Hematopoietic multipotent progenitor cell treated with erythropoietin and hydrocortisone succinate and interleukin-3 and kit ligand, for 15 days (in vitro differentiated cells): ENCODE measurements around the gene TRIM7.

Experiments
- DNase-seq: peaks from one replicate; pipeline ENCODE4 v3.0.0-alpha.2; 2015; ENCODE audit warnings: low spot score

TRIM7 gene

DNA sequence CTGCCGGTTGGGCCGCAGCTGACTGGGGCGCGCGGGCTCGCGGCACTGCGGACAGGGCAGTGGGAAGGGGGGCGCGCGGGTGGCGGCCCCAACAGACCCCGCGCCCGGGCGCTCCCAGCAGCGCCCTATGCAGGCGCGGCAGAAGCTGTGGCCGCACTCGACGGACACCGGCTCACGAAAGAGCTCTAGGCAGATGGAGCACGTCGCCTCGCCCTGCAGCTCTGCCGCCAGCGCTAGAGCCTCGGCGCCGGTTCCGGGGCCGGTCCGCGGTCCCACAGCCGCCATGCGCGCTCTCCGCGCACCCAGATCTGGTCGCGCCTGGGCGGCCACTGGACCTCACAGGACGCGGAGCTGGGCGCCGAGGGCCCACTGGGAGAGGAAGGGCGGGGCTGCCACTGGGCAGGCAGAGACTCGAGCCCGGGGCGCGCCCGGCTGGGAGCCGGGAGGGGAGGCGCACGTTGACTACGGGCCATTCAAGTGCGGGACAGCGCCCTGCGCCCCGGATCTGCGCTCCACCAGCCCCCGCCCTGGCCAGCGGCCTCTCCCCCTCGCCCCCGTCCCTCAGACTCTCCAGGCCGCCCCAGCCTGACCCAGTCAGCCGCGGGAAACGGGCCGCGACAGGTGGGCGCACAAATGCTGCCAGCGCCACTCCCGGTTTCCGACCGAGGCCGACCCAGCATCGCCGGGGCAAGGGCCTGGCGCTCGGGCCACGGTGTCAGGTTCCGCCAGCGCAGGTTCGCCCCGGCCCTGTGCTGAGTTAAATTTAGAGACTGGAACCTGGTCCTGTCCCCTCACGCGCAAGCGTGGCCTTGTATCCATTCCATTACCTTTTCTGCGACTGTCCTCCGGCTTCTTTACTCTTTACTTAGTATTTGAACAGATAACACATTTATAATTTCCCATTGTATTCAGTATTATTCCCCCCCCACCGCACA, at the start of gene TRIM7:
TSS of gene TRIM7 (minus strand) at position 371 of the 935 bp plus-strand sequence. CDS start at position 285, 86 bp downstream.
- peak; percentile 22 for DNase-seq

GRCh38 chr5:181248277-181248676, 43.3 kb upstream of the TRIM7 start:
- DNase-seq: no peak

DNA sequence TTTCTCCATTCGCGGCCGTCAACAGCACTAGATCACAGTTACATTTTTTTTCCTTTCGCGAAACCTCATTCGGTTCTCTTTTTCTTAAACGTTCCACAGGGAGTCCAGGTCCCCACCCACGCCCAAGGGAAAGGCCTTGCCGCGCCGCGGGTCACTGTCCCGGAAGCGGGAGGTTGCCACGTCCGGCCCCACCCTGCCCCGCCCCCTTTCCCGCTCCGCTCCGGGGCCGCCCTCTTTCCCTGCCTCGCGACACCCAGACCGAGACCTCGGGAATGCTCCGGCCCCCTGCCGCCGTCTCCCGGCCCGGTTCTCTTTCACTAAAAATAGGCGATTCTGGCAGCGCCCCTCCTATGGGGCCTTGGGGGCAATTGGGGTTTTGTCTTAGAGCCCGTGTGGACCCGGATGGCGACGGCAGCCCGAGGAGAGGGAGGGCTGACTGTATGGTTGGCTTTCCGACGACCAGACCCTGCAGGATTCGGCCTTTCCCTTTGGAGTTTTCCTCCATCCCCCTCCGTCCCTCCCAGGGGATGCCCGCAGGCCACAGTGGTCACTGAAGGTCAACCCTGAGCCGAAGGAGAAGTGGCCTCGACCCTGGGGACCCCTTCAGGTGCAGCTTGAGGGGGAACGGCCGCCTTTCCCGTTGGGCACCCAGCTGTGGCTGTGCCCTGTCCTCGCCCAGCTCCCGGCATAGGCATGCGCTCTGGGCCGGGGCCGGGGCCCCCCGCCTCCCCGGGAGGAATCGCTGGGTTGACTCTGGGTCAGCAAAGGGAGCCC, 41.5 kb upstream of the TRIM7 start:
- DNase-seq: peak; percentile 72

GRCh38 chr5:181245427-181246275, 40.7 kb upstream of the TRIM7 start:
- DNase-seq: no peak

- DNase-seq: peak; percentile 86
These were observed 38.8 kb upstream of the TRIM7 start, which contains the start of gene RACK1 for GRCh38 chr5:181243564-181244343. Gene RACK1 (minus strand): TSS chr5:181243906. CDS start chr5:181243800, 106 bp downstream.

DNA sequence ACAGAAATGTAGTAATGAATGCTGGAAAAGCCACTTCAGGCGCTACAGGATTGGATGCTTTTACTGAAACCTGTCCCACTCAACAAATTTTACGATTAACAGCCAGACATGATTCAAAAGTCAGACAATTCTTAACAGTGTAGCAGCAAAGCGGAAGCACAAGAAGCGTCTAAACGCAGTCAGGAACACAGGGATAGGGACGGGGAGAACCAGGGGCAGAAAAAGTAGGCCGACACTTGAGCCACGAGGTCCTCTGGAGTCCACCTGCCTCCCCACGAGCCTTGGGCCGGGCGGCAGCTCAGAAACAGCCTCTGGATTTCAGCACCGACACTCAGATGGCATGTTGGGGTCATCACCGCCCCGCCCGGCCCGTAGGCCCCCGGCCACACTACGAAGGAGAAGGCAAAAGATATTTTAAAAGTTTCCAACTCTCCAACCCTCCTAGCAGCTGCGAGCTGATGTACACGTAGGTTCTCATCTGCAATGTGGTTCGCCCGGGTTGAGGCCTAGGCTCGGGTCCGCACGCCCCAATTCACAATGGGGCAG, 38.1 kb upstream of the TRIM7 start:
- no peak for DNase-seq

GRCh38 chr5:181242031-181242451, 37.0 kb upstream of the TRIM7 start:
- no peak for DNase-seq

DNA sequence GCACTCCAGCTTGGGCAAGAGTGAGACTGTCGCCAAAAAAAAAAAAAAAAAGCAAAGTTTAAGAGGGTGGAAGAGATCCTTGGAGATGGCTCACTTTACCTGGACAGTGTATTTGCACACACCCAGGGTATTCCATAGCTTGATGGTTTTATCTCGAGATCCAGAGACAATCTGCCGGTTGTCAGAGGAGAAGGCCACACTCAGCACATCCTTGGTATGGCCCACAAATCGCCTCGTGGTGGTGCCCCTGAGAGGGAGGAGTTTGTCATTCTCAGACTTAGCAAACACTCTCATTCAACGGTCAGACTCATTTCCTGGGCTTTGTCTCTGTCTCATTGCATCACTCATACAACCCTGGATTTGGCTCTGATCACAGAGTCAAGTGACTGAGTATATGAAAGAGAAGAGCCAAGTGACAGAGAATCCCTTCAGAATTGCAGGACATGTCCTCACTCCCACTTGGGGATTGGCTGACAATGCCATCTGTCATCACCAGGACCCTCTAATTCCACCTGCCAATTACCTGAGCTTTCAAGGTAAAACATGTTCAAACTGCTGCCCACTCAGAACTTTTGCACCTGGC, 36.5 kb upstream of the TRIM7 start:
- DNase-seq: no peak

- no peak for DNase-seq
These were observed 34.2 kb upstream of the TRIM7 start for GRCh38 chr5:181239062-181239663.

- no peak for DNase-seq
These were observed 32.9 kb upstream of the TRIM7 start for GRCh38 chr5:181237729-181238385.

DNA sequence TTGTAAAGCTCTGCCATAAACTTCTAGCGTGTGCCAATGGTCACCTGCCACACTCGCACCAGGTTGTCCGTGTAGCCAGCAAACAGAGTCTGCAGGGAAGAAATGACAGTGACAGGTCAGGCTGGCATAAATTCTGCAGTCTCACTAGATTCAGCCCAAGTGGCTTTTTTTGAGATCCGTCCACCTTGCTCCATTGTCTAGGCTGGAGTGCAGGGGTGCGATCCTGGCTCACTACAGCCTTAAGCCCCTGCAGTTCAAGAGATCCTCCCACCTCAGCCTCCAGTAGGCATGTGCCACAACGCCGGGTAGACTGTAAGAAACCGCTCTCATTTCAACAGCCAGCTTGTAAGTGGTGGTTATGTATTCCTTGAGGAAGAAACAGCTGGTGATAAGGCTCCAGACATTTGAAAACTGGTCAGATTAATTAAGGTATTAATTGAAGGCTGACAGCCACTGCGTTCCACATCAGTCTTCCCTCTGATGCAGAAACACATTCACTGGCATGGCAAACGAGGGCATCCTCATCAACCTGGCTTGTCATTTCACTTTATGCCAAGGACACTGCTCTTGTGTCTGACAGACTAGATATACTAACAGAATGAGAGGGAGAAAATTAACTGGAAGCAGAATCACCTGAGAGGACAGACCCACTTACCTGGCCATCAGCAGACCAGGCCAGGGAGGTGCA, 32.1 kb upstream of the TRIM7 start:
- DNase-seq: no peak

DNA sequence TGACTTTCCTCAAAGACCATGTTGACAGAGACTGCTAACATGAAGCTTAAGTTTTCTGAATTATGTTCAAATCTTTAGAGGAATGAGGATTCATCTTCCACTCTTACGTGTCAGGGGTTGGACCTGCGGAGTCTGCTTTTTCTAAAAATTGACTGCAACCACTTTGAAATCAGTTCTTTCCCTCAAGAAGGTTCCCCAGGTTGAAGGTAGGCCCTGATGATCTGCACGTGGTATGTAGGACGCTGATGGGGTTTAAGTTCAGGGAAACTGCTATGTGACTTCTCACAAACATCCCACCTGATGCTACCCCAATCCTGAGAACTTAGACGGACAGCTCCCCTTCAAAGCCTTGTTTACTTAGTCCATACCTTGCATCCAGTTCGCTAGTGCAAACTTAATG, 31.5 kb upstream of the TRIM7 start:
- no peak for DNase-seq

DNA sequence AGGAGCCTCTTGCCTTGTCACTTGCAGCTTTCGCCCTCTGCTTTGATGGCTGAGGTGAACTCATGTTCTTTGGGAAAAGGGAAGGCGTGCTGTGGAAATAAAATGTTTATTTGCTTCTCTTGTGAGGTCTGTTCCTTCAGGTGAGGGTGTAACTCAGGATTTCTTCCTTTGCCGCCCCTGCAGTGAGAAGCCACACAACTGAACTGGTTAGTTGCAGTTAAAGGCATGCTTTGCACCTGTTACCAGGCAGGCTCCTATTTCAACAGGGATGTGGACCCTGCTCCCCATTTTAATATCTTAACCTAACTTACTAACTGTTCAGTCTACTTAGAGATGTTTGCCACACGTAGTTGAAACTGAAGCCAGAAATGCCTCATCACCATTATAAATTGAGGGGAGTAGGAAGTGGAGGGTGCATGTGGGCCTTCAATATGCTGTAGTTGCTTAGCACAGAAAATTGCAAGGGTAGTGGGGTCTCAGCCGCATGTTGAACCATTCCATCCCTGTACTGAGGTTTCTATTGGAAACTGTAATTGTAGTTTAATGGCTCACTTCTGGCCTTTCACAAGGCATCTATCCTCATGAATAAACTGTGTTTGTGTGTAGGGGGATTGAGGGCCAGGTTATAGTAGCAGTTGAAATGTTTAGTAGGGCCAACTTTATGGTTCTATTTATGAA, 30.8 kb upstream of the TRIM7 start:
- DNase-seq: no peak

DNA sequence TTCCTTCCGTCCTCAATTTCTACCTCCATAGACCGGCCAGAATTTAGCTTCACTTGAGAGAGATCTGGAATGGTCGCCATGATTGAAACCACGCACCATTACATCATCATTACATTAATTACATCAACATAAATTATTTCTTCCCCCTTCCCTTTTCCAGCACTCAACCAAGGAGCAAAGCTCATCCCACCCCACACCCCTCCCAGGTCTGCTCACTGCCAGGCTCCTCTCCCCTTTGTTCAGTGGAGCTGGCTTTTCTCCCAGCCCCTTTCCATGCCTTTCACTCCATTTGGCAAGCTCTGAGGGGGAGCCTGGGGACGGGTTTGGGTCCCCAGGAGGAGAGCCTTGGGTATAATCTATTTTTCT, 30.3 kb upstream of the TRIM7 start:
- DNase-seq: no peak

GRCh38 chr5:181234455-181235306, 29.7 kb upstream of the TRIM7 start:
- DNase-seq: no peak

GRCh38 chr5:181233801-181234454, 28.9 kb upstream of the TRIM7 start:
- no peak for DNase-seq
